Measurements from ENCODE around the gene SLC7A8. TPM values are rescaled to one million over a fixed set of nuclear protein-coding genes. Genes with fewer than 3 reads are reported as not detected.

SLC7A8 gene
- total RNA-seq, 2 donors from 2014 or later = 17.4 to 31.0 TPM

DNA sequence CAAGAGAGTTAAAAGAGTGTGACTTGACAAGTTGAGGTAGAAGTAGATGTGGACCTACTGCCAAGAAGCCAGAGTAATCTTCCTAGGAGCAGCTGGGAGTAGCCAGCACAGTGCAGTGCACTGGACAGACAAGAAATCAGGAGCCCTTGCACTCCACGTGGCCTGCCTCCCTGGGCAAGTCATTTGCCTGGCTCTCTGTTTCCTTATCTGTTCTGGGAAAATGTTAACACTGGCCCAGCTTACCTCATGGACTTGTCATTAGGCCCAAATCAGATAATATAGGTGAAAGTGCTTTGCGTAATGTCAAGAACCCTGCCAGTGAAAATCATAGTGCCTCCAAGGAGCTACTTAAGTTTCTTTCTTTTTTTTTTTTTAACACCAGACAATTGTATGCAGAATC is 19.2 kb downstream of the SLC7A8 start:
- intact Hi-C loops (cut with DNase I) = no loop called here
- no peak for DNase-seq (ENCODE audit: low spot score)

DNA sequence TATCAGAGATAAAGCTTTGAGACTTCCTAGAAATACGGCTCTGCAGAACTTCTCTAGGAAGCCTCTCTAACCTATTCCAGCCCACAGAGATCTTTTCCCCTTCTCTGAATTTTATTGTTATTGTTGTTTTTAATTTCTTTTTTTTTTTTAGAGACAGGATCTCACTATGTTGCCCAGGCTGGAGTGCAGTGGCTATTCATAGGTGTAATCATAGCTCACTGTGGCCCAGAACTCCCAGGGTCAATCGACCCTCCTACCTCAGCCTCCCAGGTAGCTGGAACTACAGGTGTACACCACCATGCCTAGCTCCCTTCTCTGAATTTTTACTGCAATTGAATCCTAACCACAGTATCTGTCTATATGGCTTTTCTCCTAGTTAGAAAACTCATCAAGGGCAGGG is 19.6 kb downstream of the SLC7A8 start:
- intact Hi-C loops (cut with DNase I) = no loop called here
- DNase-seq (ENCODE audit: low spot score) = no peak

DNA sequence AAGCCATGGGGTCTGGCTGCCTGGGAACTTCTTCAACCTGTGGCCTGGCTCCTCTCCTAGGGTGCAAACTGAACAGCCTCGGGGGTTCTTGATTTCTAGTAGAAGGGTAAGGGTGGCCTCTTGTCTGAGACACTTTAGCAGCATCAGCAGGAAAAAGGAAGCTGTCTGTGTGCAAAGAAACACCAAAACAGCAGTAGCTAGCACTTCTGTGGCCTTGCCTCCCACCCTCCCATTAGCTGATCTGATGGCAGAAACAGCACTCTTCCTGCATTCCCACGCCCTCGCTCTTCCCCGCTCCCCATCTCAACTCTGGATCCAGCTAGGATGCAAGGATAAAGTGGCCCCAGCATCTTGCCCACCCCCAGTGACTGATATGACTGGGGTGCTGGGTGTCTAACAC is 20.7 kb downstream of the SLC7A8 start:
- intact Hi-C loops (cut with DNase I) = no loop called here
- DNase-seq (ENCODE audit: low spot score) = no peak

DNA sequence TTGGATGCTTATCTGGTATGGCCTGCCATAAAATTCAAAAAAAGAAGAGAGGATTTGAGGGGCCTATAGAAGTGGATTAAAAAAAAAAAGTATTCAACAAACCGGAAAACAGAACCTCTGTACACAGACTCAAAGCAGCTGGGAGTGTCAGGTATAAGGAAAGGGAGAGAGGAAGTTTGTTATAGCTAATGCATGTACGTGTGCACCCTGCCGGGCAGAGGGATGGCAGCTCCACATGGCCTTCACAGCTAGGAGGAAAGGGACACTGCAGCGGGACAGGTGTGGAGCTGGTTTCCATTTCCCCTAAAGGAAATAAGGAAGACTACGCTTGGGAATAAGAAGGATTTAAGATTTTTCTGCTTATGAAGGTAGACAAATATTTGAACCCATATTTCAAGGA is 21.5 kb downstream of the SLC7A8 start:
- DNase-seq (ENCODE audit: low spot score) = no peak

DNA sequence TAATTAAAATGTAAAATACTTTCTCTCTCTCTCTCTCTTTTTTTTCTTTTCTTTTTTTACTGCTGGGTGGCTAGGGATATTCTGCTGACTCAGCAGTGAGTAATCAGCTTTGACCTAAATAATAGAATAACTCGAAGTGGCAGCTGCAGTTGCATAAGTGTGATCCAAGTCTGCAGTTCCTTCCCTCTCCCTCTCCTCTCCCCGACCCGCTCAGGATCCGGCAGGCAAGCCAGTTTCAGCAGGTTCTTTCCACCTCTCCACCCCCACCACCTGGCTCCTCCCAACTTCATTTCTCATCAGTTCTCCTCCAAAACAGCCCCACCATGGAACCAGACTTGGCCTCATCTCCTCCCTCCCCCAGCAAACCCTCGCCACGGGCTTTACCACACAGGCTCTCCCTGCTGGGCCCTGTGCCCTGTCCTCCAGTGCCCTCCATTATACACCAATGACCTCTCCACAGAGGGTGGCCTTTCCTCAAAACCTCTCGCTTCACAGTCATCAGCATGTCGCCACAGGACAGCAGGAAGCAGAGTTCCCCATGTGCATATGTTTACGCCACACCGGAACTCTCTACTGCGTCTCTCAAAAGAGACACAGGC is 22.4 kb downstream of the SLC7A8 start:
- no peak for DNase-seq (ENCODE audit: low spot score)
- intact Hi-C loops (cut with DNase I) = no loop called here

More for the DNA sequence above, 21.5 kb downstream of the SLC7A8 start:
- intact Hi-C loops (cut with DNase I) = no loop called here

DNA sequence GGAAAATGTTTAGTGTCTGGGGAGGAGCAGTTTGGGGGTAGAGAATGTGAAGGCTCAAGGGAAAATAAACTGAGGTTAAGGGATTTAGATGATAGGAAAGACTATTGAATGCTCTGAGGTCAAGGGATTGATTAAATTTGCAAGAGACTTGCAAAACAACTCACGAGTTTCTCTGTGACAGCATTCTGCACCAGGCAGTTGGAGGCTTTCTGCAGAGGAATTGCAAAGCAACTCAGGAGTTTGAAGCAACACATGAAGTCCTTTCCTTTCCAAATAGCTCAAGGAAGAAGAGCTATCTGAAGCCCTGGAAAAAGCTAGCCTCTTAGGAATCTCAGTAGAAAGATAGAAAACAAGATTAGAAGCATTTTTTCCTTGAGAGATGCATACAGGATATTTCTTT is 23.9 kb downstream of the SLC7A8 start:
- intact Hi-C loops (cut with DNase I) = no loop called here

DNA sequence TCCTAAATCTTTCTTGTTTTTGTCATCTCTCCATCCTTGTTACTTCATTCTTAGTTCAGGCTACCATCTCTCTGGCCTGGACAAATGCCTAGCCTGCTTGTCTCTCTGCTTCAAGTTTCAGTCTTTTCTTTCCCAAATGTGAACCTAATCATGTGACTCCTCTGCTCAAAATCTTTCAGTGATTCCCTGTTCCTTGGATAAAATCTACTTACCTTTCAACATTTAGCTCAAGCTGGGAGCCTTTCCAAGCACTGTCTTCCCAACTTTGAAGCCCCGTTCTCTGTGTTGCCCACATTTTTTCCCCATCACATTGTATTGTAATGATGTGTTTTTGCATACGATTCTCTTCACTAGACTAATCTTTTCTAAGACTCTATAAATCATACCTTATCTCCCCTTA is 24.7 kb downstream of the SLC7A8 start:
- intact Hi-C loops (cut with DNase I) = no loop called here
- no peak for DNase-seq (ENCODE audit: low spot score)

More for the DNA sequence above, 23.9 kb downstream of the SLC7A8 start:
- no peak for DNase-seq (ENCODE audit: low spot score)

DNA sequence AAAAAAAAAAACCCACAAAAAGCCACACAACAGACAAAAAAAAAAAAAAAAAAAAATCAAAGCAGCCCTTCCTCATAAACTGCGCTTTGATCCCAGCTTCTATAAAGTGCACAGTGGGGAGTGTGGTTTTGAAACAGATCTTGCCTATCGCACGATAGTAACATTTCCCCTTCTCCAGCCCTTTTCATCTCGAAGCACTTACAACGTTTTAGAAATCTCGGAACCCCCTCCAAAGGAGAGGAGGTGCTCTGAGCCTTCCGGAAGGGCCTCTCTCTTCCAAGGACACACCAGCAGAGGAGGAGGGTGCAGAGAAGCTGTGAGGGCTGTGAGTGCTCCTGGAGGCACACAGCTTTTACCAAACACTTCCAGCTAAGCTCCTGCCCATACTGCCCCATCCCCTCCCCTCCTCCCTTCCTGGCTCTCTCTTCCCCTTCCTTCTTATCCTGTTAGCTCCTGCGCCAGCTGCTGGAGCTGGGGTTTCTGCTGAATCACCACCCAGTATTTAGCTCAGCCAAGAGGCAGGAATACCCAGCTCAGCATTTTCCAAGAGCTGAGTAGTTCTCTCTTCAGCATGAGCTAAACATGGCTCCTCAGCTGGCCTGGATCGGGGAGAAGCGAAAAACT is 28.4 kb downstream of the SLC7A8 start:
- intact Hi-C loops (cut with DNase I) = no loop called here
- peak; percentile 92 for DNase-seq (ENCODE audit: low spot score)

DNA sequence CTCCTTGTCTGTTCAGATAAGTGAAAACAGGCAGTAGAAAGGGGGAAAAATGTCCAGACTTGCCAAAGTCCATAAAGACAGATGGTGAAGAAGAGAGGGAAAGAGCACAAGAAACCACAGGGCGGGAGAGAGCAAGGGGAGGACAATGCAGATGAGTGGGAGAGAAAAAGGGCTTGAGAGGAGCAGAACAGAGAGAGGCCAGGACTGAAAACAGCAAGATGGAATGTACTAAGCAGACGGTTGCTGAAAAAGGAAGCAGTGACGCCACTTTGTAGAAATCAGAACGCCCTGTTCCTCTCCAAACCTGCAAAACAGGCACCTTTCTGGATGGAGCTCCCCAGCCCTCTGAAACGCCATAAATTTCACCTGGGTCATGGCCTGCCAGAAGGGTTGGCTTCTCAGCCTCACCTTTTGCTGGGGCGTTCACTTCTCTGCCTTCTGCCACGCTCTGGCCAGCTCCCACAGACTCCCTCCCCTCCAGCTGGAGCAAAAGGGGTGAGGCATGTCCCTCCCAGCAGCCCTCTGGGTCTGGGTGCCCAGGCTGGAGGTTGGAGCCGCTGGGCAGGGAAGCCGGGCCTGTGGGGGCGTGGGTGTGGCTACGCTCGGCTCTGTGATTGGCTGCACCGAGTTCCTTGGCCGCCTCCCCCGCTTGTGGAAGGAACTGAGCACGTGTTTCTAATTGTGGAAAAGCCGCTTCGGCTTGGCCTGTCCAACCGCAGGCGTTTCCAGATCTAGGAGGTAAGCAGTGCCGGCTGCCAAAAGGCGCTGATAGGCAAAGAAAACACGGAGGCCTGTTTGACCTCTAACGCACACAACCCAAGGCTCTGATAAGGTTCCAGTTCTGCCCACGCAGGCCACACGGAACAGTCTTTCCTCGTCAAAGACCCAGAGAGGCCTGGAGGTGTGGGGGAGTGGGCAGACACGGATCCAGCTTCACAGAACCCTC is 29.3 kb downstream of the SLC7A8 start:
- intact Hi-C loops (cut with DNase I) = no loop called here
- DNase-seq (ENCODE audit: low spot score) = peak; percentile 97

DNA sequence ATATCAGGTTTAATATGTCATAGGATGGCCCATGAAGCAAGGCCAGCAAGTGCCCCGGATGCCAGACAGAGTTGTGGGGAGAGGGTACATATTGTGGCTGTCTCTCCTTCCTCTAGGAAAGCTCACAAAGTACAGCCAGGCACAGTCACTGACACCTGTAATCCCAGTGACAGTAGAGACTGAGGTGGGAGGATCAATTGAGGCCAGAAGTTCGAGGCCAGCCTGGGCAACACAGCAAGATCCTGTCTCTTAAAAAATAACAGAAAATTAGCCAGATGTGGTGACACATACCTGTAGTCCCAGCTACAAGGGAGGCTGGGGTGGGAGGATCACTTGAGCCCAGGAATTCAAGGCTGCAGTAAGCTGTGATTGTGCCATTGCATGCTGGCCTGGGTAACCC is 32.1 kb downstream of the SLC7A8 start:
- intact Hi-C loops (cut with DNase I) = no loop called here
- no peak for DNase-seq (ENCODE audit: low spot score)

DNA sequence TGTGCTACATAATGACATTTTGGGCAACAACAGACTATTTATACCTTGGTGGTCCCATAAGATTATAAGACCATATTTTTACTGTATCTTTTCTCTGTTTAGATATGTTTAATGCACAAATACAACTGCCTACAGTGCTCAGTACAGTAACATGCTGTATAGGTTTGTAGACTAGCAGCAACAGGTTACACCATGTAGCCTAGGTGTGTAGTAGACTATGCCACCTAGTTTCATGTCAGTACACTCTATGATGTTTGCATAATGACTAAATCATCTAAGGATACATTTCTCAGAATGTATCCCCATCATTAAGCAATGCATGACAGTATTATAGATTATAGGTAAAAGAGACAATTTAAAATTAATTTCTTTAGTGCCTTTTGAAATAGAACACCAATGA is 33.7 kb downstream of the SLC7A8 start:
- intact Hi-C loops (cut with DNase I) = no loop called here
- DNase-seq (ENCODE audit: low spot score) = no peak

DNA sequence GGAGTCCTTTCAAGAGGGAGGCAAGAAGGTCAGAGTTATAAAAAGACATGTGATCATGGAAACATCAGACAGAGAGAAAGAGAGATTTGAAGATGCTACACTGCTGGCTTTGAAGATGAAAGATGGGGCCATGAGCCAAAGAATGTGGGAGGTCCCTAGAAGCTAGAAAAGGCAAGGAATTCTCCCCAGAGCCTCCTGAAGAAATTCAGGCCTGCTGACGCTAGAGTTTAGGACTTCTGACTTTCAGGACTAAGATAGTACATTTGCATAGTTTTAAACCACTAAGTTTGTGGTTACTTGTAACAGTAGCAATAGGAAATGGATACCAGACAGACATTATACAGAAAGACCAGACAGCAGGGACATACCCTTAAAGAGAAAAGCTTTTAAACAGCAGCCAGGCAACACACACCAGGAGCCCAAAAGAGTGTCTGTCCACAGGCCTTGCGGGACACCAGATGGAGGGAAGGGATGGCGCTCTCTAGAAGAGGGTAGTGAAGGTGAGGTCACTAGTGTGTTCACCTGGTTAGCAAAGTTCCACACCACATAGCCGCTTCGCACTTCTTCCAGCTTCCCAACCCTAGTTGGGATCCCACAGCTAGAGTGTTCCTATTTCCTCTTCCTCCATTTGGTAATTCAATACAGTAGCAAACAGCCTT is 34.7 kb downstream of the SLC7A8 start:
- DNase-seq (ENCODE audit: low spot score) = no peak
- intact Hi-C loops (cut with DNase I) = no loop called here

DNA sequence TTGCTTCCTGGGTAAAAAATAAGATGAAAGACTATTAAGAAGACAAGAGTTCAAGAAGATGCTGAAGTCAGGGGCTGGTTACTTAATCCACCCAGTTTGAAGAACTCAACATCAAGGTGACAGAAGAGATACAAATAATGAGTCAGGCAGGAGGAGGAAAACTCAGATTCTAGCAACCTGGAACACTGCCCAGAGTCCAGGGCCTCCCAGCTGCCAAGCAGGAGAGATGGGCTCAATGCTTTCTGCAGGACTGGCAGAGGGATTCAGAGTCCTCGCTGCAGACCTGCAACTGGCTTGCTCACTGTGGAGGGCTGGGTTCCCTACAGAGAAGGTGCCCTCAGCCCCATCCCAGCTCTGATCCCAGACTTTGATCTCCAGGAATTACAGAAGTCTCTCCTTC is 35.8 kb downstream of the SLC7A8 start:
- intact Hi-C loops (cut with DNase I) = no loop called here
- no peak for DNase-seq (ENCODE audit: low spot score)

DNA sequence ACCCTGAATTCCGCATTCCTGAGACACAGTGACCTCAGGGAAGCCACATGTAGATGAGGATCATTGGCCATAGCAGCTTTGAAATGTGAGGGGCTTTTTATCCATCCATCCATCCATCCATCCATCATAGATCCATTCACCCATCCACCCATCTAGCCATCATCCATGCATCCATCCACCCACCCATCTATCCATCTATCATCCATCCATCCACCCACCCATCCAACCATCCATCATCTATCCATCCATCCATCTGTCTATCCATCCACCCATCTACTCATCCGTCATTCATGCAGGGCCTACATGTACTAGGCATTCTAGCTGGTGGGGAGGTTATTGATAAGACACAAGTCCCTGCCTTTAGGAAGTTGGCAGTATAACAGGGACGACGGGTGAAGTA is 36.5 kb downstream of the SLC7A8 start:
- intact Hi-C loops (cut with DNase I) = no loop called here
- no peak for DNase-seq (ENCODE audit: low spot score)

DNA sequence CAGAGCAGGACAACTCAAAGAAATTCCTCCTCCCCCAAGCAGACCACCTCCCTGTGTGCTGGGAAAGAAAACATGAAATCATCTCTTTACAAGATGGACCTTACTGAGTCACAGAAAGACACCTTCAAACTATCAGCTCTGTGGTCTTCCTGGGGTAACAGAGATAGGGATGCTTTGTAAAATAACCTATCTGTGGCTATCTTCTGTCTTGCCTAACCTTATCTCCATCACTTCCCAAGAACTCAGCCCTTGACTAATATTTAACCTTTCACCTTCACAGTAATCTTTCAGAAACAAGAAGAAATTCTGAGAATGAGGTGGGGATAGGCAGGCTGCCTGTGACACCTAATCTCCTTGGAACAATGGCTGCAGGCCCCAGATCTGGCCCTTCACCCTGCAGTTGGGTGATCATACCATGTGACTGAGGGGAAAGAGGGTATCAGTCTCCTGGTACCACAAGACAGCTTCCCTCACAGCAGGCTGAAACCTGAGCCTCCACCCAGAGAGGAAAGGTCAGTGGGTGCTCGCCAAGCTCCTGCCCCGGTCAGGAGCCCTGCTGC is 37.0 kb downstream of the SLC7A8 start:
- no peak for DNase-seq (ENCODE audit: low spot score)
- intact Hi-C loops (cut with DNase I) = no loop called here

DNA sequence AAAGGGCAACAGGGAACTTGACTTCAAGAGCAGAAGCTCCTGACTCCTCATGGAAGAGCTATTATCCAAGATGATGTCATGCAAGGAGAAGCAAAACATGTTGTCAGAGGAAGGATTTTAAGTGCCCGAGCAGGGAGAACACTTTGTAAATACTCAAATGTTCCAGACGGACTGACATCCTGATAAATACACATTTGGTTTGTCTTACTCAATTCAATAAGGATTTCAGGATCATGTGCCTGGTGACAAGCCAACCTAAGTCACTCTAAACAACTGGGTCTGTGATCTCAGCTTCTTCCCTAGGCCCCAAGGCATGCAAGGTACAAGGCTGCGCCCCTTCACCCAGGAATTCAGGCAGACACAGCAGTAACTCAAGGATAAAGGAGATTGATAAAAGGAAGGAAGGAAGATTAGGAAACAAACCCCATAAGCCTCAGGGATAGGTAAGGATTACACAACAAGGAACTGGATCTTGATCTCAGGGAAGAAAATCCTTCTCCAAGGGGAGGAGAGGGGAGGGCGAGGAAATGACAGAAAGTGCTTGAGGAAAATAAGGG is 37.6 kb downstream of the SLC7A8 start:
- no peak for DNase-seq (ENCODE audit: low spot score)
- intact Hi-C loops (cut with DNase I) = no loop called here

DNA sequence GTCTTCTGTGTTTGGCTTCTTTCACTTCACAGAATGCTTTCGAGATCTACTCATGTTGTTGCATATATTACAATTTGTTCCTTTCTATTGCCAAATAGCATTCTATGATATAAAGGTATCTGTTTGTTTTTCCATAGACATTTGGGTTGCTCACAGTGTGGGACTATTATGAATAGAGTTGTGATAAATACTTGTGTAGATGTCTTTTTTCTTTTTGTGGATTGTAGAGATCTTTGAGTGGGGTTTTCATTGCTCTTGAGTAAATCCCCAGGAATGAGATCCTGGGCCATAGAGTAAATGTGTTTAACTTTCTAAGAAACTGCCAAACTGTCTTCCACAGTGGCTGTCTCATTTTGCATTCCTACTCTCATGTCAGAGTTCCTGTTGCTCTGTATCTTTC is 39.5 kb downstream of the SLC7A8 start:
- intact Hi-C loops (cut with DNase I) = no loop called here
- DNase-seq (ENCODE audit: low spot score) = no peak

DNA sequence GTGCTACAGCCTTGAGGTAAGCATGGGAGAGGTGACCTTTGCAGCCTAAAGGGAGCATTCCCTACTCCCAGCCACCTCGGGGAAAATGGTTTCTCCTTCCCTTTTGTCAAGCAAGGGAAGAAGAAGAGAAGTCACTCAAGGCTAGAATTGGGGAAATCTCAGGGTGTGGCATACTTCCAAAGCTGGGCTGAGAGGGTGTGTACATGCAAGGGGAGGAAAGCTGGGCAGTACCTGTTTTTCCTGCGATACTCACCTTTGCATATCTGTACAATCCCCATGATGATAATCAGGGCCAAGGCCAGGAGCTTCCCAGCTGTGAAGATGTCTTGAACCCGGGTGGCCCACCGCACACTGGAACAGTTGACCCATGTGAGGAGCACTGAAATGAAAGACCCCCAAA is 40.6 kb downstream of the SLC7A8 start:
- no peak for DNase-seq (ENCODE audit: low spot score)
- intact Hi-C loops (cut with DNase I) = no loop called here

DNA sequence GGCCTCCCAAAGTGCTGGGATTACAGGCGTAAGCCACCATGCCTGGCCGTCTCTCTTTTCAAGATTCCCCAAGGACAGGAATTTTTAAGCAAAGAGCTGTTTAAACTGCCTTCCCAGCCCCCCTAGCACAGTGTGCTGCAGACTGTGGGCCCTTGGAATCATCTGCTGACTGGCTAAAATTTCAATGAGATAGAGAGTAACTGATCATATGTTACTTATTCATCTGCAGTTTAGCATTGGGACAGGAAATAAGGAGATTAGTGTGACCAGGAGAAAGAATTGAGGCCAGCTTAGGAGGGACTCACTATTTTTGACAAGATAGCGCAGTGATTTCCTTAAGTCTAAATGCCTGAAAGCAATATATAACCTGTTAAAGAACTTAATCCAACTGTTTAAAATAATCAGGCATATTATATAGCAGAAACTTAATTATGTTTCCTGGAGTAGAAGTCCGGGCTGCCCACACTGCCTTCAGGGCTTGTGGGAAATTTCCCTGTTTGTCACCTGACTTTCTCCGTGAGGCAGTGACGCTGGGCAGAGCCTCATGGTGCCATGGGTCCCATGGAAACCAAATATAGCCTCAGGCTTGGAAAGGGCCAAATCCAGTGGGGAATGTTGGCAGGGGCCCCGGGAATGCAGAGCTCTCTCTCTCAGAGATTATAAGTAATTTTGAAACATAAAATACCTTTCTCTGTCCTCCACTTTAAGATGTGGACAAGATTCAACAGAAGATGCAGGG is 41.6 kb downstream of the SLC7A8 start:
- intact Hi-C loops (cut with DNase I) = no loop called here
- peak; percentile 89 for DNase-seq (ENCODE audit: low spot score)

All from posterior vena cava (tissue), 2 donors.